SU-DHL-6 (cell line): ENCODE measurements around the gene SH3PXD2B.

Experiments used
- H2AFZ ChIP-seq: fragments of 200-600 bp; sonication (generic); 2 replicates; pipeline ENCODE4 v1.6.1; 2014; ENCODE audit warnings: low read depth, mild to moderate bottlenecking, moderate library complexity, mixed read lengths, antibody characterized with exemption, low read length; ENCODE audit not compliant: severe bottlenecking
- H3F3A ChIP-seq: fragments of 200-600 bp; shearing (Covaris generic); 2 replicates; pipeline ENCODE4 v1.6.0; 2016; ENCODE audit warnings: antibody characterized with exemption, mild to moderate bottlenecking; ENCODE audit not compliant: insufficient read depth
- H3K27ac ChIP-seq: fragments of 200-600 bp; sonication (generic); 2 replicates; pipeline ENCODE4 v1.5.1; 2016; ENCODE audit warnings: low read depth, mild to moderate bottlenecking, low read length, moderate library complexity, mixed read lengths
- H3K27me3 ChIP-seq: fragments of 200-600 bp; sonication (generic), shearing (Covaris generic); 2 replicates; pipeline ENCODE4 v1.6.0; 2014; ENCODE audit warnings: mild to moderate bottlenecking, low read length
- H3K36me3 ChIP-seq: fragments of 200-600 bp; sonication (generic); 2 replicates; pipeline ENCODE4 v1.6.1; 2014; ENCODE audit warnings: mild to moderate bottlenecking, low read length, mixed read lengths
- H3K4me2 ChIP-seq: fragments of 300-600, 200-600 bp; shearing (Covaris generic), sonication (generic); 2 replicates; pipeline ENCODE4 v1.6.0; 2014; ENCODE audit warnings: low read length, low read depth, mild to moderate bottlenecking; ENCODE audit not compliant: poor library complexity, severe bottlenecking
- H3K4me3 ChIP-seq: fragments of 200-600 bp; sonication (generic); 2 replicates; pipeline ENCODE4 v1.5.1; 2014; ENCODE audit warnings: antibody characterized with exemption, low read length, mild to moderate bottlenecking, mixed read lengths; ENCODE audit not compliant: insufficient read depth, poor library complexity, severe bottlenecking
- H3K79me2 ChIP-seq: fragments of 200-600 bp; sonication (generic); 2 replicates; pipeline ENCODE4 v1.6.1; 2014; ENCODE audit warnings: mild to moderate bottlenecking, low read length, moderate library complexity; ENCODE audit not compliant: insufficient read depth
- H3K9ac ChIP-seq: fragments of 200-600 bp; sonication (generic); 2 replicates; pipeline ENCODE4 v1.7.0; 2014; ENCODE audit warnings: mild to moderate bottlenecking, low read length
- H3K9me2 ChIP-seq: fragments of 200-600 bp; sonication (generic); replicated peaks from 2 replicates; pipeline ENCODE4 v1.6.1; 2014; ENCODE audit warnings: low read length; ENCODE audit not compliant: insufficient read depth
- H3K9me3 ChIP-seq: fragments of 200-600 bp; sonication (generic); 2 replicates; pipeline ENCODE4 v1.6.1; 2014; ENCODE audit warnings: low read length, mixed read lengths; ENCODE audit not compliant: insufficient read depth
- H4K20me1 ChIP-seq: fragments of 200-600 bp; sonication (generic); 2 replicates; pipeline ENCODE4 v1.6.1; 2014; ENCODE audit warnings: low read depth, mild to moderate bottlenecking, antibody characterized with exemption, low read length, moderate library complexity, mixed read lengths
- EZH2phosphoT487 ChIP-seq: fragments of 200-600 bp; sonication (generic), shearing (Covaris generic); conservative IDR thresholded peaks from 2 replicates; pipeline ENCODE4 v1.6.1; 2018; ENCODE audit warnings: mild to moderate bottlenecking, antibody characterized with exemption, low read length, moderate library complexity, mixed read lengths
- TF ChIP-seq, protein P1 (sequence below): fragments of 200-600 bp; sonication (generic); IDR thresholded peaks from one replicate; pipeline ENCODE4 v1.5.1; 2017; ENCODE audit warnings: antibody characterized with exemption, mild to moderate bottlenecking, low read length, moderate library complexity; ENCODE audit not compliant: insufficient read depth, poor library complexity, severe bottlenecking

SH3PXD2B gene

DNA sequence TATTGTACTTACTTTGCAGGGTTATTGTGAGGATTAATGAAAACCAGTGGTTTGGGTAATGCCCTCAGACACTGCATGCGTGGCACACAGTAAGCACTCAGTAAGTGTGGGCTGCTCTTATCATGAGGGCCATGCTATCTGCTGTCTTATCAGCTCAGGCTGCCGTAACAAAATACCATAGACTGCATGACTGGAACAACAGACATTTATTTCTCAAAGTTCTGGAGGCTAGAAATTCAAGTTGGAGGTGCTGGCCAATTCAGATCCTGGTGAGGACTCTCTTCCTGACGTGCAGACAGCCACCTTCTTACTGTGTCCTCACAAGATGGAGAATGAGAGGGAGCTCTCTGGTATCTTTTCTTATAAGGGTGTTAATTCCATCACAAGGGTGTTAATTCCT lies 23.9 kb upstream of the SH3PXD2B start:
- H3K9ac ChIP-seq: no peak overlapping the region
- no peaks in the 10 kb centered on the region for H3K9me3 ChIP-seq
- no peaks in the 10 kb centered on the region for H3K36me3 ChIP-seq
- H3K4me3 ChIP-seq: no peak overlapping the region
- TF ChIP-seq, protein P1, sequence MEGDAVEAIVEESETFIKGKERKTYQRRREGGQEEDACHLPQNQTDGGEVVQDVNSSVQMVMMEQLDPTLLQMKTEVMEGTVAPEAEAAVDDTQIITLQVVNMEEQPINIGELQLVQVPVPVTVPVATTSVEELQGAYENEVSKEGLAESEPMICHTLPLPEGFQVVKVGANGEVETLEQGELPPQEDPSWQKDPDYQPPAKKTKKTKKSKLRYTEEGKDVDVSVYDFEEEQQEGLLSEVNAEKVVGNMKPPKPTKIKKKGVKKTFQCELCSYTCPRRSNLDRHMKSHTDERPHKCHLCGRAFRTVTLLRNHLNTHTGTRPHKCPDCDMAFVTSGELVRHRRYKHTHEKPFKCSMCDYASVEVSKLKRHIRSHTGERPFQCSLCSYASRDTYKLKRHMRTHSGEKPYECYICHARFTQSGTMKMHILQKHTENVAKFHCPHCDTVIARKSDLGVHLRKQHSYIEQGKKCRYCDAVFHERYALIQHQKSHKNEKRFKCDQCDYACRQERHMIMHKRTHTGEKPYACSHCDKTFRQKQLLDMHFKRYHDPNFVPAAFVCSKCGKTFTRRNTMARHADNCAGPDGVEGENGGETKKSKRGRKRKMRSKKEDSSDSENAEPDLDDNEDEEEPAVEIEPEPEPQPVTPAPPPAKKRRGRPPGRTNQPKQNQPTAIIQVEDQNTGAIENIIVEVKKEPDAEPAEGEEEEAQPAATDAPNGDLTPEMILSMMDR: no peak
- no peak for TF ChIP-seq EZH2phosphoT487
- H3K27ac ChIP-seq: no peak overlapping the region
- H3F3A ChIP-seq: no peaks in the 10 kb centered on the region
- H3K9me2 ChIP-seq: no peaks in the 10 kb centered on the region
- H4K20me1 ChIP-seq: no peaks in the 10 kb centered on the region
- no peak overlapping the region for H2AFZ ChIP-seq
- no peak overlapping the region for H3K4me2 ChIP-seq
- no peaks in the 10 kb centered on the region for H3K27me3 ChIP-seq
- H3K79me2 ChIP-seq: no peaks in the 10 kb centered on the region

DNA sequence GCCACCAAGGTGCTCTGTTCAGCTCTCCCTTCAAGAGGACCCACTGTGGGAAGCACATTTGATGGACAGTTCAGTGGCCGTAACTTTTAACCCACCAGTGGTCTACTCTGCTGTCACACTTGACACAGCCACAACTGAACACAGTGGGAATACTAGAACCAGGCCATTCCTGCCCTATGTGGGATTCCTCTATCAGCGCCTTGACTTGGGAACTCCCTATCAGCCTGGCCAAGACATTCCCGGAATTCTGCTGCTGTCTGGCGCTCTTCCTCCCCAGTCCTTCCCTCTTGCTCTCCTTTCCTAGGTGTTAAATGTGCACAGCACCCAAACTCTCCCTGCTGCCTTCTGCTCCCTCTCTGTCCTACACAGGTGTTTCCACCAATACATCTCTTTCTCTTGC lies 23.1 kb upstream of the SH3PXD2B start:
- H3K9me2 ChIP-seq: no peaks in the 10 kb centered on the region
- no peaks in the 10 kb centered on the region for H3F3A ChIP-seq
- no peaks in the 10 kb centered on the region for H4K20me1 ChIP-seq
- H3K9ac ChIP-seq: no peak overlapping the region
- no peaks in the 10 kb centered on the region for H3K79me2 ChIP-seq
- no peak overlapping the region for H2AFZ ChIP-seq
- H3K4me3 ChIP-seq: no peak overlapping the region
- TF ChIP-seq, protein P1: no peak
- TF ChIP-seq EZH2phosphoT487: no peak
- no peak overlapping the region for H3K4me2 ChIP-seq
- no peaks in the 10 kb centered on the region for H3K36me3 ChIP-seq
- H3K27ac ChIP-seq: no peak overlapping the region
- no peaks in the 10 kb centered on the region for H3K9me3 ChIP-seq
- H3K27me3 ChIP-seq: no peaks in the 10 kb centered on the region

DNA sequence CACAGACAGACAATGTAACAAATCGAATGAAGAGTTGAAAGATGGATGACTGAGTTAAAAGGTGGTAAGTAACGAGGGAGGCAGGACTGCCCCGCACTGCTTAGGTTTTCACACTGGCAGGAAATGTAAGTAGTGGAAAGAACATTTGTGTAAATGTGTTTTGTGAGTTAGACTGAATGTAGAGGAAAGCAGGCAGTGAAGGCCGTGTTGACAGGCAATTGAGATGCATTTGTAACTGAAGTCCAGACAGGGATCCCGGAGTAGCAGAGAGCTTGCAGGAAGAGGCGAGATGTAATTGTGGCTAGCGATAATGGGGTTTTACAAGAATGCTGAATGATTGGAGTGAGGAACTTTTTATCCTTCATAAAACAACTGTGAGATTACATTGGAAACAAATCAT lies 20.0 kb upstream of the SH3PXD2B start:
- TF ChIP-seq, protein P1: no peak
- TF ChIP-seq EZH2phosphoT487: no peak
- no peaks in the 10 kb centered on the region for H3K9me2 ChIP-seq
- no peaks in the 10 kb centered on the region for H4K20me1 ChIP-seq

More for the DNA sequence above, 20.0 kb upstream of the SH3PXD2B start:
- Histone ChIP-seq H3K27me3 (no peaks in the 10 kb centered on the region), H3K4me2 (no peak overlapping the region), H3K36me3 (no peaks in the 10 kb centered on the region), H3K79me2 (no peaks in the 10 kb centered on the region), H3K27ac (no peak overlapping the region), H2AFZ (no peak overlapping the region), H3K4me3 (no peak overlapping the region), H3K9ac (no peak overlapping the region), H3F3A (no peaks in the 10 kb centered on the region), H3K9me3 (no peaks in the 10 kb centered on the region)
